MCF 10A (cell line): ENCODE results near the gene AVEN. TPM values are rescaled to one million over a fixed set of nuclear protein-coding genes. Genes with fewer than 3 reads are reported as not detected.

Source experiments
- BruUV-seq: library from RNA; stranded (reverse); fragments of 400-500 nt; replicated peaks from 2 replicates; lab custom pipeline; 2021; lab: Mats Ljungman, UMichigan
- CTCF ChIA-PET: fragments of 300-600 bp; sonication (Branson Sonifier 250); formaldehyde crosslinking; extraction: SDS; loops from one replicate; lab custom pipeline; 2021; ENCODE audit warnings: antibody characterized with exemption, inconsistent platforms; lab: Yijun Ruan, JAX
- POLR2A ChIA-PET: fragments of 300-600, 350-650 bp; sonication (Branson Sonifier 250); formaldehyde crosslinking; extraction: SDS; loops from one replicate; lab custom pipeline; 2020; ENCODE audit warnings: antibody characterized with exemption, inconsistent platforms; lab: Yijun Ruan, JAX
- DNase-seq: peaks from one replicate; pipeline ENCODE4 v3.0.0-alpha.2; 2018; ENCODE audit not compliant: unreplicated experiment
- H3K27ac Mint-ChIP-seq: one replicate; pipeline ENCODE4 v1.8.0; 2022; ENCODE audit warnings: mild to moderate bottlenecking, low read depth, mixed read lengths; ENCODE audit not compliant: unreplicated experiment
- H3K27me3 Mint-ChIP-seq: one replicate; pipeline ENCODE4 v1.8.0; 2022; ENCODE audit warnings: mixed read lengths; ENCODE audit not compliant: insufficient read depth, unreplicated experiment
- H3K36me3 Mint-ChIP-seq: one replicate; pipeline ENCODE4 v1.8.0; 2022; ENCODE audit warnings: mild to moderate bottlenecking, moderate library complexity, mixed read lengths; ENCODE audit not compliant: insufficient read depth, unreplicated experiment
- H3K4me1 Mint-ChIP-seq: one replicate; pipeline ENCODE4 v1.8.0; 2022; ENCODE audit warnings: mixed read lengths; ENCODE audit not compliant: insufficient read depth, unreplicated experiment
- H3K4me3 Mint-ChIP-seq: one replicate; pipeline ENCODE4 v1.8.0; 2022; ENCODE audit warnings: mild to moderate bottlenecking, moderate library complexity, mixed read lengths; ENCODE audit not compliant: unreplicated experiment
- H3K9me3 Mint-ChIP-seq: one replicate; pipeline ENCODE4 v1.8.0; 2022; ENCODE audit warnings: mixed read lengths; ENCODE audit not compliant: unreplicated experiment
- intact Hi-C: fragments of 100-400 bp; cut with micrococcal nuclease; formaldehyde crosslinking; loops from 2 replicates; pipeline ENCODE4 v1.14.1; 2022
- total RNA-seq: library from RNA; stranded (reverse); gene quantifications from 2 replicates; pipeline ENCODE4 v1.2.3, GENCODE V29; 2022
- TF ChIP-seq, protein P1 (sequence below): fragments of 200-600 bp; IDR thresholded peaks from one replicate; pipeline ENCODE4 v1.8.0; 2022; ENCODE audit warnings: antibody characterized with exemption, mild to moderate bottlenecking; ENCODE audit not compliant: unreplicated experiment

AVEN gene
- total RNA-seq, 1 experiment from 2014 or later = 42.4 TPM

DNA sequence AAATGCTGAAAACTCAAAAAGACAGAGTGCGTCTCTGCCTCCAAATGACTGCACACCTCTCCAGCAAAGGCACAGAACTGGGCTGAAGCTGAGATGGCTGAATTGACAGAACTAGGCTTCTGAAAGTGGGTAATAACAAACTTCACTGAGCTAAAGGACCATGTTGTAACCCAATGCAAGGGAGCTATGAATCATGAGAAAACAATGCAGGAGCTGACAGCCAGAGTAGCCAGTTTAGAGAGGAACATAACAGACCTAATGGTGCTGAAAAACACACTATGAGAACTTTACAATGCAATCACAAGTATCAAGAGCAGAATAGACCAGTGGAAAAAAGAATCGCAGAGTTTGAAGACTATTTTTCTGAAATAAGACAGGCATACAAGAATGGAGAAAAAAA is 10.1 kb upstream of the AVEN start:
- POLR2A ChIA-PET = interaction anchor here (1.8 kb wide), 1 partner anchor 9 kb away, joined by 6 read pairs; no protein-coding TSS in a partner anchor
- Mint-ChIP-seq H3K27ac (no peak overlapping the region), H3K36me3 (no peaks in the 10 kb centered on the region), H3K4me1 (peaks cover 10% of the 10 kb centered on the region), H3K9me3 (peaks cover 15% of the 10 kb centered on the region), H3K27me3 (peaks cover 11% of the 10 kb centered on the region), H3K4me3 (no peak overlapping the region)
- BruUV-seq = no TSS peak
- TF ChIP-seq, protein P1, sequence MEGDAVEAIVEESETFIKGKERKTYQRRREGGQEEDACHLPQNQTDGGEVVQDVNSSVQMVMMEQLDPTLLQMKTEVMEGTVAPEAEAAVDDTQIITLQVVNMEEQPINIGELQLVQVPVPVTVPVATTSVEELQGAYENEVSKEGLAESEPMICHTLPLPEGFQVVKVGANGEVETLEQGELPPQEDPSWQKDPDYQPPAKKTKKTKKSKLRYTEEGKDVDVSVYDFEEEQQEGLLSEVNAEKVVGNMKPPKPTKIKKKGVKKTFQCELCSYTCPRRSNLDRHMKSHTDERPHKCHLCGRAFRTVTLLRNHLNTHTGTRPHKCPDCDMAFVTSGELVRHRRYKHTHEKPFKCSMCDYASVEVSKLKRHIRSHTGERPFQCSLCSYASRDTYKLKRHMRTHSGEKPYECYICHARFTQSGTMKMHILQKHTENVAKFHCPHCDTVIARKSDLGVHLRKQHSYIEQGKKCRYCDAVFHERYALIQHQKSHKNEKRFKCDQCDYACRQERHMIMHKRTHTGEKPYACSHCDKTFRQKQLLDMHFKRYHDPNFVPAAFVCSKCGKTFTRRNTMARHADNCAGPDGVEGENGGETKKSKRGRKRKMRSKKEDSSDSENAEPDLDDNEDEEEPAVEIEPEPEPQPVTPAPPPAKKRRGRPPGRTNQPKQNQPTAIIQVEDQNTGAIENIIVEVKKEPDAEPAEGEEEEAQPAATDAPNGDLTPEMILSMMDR = no peak
- peak; percentile 66 for DNase-seq
- CTCF ChIA-PET = interaction anchor here (0.6 to 1.0 kb wide), 3 partner anchors 12 to 315 kb away, joined by 3 to 5 read pairs (median 3); no protein-coding TSS in a partner anchor
- intact Hi-C loops = no loop called here

DNA sequence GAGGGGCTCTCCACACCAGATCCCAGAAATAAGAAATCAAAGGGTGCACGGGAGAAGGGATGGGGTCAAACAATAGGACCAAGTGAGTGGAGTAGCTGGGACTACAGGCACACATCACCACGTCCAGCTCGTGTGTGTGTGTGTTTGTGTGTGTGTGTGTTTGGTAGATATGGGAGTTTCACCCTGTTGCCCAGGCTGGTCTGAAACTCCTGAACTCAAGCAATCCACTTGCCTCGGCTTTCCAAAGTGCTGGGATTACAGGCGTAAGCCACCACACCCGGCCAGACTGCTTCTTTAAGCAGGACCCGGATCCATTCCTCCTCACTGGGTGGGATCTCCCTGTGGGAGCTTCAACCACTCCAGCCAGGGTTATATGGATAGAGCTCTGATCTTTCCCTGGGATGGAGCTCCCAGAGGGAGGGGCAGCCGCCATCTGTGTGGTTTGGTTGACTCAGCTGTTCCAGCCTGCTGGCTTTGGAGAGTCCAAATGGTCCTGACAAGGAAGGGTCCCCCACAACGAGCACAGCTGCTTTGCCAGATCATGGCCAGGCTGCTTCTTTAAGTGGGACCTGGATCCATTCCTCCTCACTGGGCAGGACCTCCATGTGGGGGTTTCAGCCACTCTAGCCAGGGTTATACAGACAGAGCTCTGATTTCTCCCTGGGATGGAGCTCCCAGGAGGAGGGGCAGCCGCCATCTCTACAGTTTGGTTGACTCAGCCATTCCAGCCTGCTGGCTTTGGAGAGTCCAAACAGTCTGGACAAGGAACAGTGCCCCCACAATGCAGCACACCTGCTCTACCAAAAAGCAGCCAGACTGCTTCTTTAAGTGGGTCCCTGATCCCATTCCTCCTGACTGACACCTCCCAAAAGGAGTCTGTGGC is 9.1 kb upstream of the AVEN start:
- Mint-ChIP-seq H3K36me3 (no peaks in the 10 kb centered on the region), H3K9me3 (peaks cover 15% of the 10 kb centered on the region), H3K27me3 (peaks cover 11% of the 10 kb centered on the region), H3K4me3 (no peak overlapping the region), H3K4me1 (peaks cover 10% of the 10 kb centered on the region), H3K27ac (no peak overlapping the region)
- TF ChIP-seq, protein P1 = no peak
- BruUV-seq = no TSS peak
- intact Hi-C loops = no loop called here
- CTCF ChIA-PET = interaction anchor here (0.7 to 1.2 kb wide), 5 partner anchors 12 to 791 kb away, joined by 3 to 4 read pairs (median 4); no protein-coding TSS in a partner anchor
- DNase-seq = no peak
- POLR2A ChIA-PET = interaction anchor here (0.8 to 1.8 kb wide), 3 partner anchors 8 to 161 kb away, joined by 3 to 6 read pairs (median 4); partner anchors contain the start of genes AVEN and KATNBL1

DNA sequence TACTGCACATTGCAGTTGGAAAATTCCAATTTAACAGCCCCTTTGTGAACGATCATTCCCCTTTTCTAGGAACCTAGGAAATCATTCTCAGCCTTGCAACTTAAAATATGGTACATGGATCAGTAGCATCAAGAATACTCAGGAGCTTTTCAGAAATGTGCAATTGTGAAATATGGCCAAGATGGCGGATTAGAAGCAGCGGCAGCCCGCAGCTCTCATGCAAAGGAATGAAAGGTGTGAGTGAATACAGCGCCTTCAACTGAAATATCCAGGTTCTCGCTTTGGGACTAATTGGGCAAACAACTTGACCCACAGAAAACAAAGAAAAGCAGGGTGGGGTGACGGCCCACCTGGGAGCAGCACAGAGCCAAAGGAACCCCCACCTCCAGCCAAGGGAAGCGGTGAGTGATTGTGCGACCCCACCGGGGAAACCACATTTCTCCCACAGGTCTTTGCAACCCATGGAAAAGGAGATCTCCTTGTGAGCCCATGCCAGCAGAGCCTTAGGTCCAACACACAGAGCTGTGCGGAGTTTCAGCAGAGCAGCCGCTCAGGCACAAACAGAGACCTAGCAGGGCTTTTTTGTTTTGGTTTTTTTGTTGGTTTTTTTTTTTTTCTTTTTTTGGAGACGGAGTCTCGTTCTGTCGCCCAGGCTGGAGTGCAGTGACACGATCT is 7.6 kb upstream of the AVEN start:
- Mint-ChIP-seq H3K4me3 (no peak overlapping the region), H3K27me3 (peaks cover 9% of the 10 kb centered on the region), H3K36me3 (no peaks in the 10 kb centered on the region), H3K9me3 (peaks cover 12% of the 10 kb centered on the region), H3K27ac (no peak overlapping the region), H3K4me1 (peaks cover 10% of the 10 kb centered on the region)
- BruUV-seq = no TSS peak
- no peak for DNase-seq
- POLR2A ChIA-PET = no interaction called here
- TF ChIP-seq, protein P1 = no peak
- intact Hi-C loops = no loop called here
- CTCF ChIA-PET = interaction anchor here (1.3 kb wide), 1 partner anchor 312 kb away, joined by 3 read pairs; no protein-coding TSS in a partner anchor

DNA sequence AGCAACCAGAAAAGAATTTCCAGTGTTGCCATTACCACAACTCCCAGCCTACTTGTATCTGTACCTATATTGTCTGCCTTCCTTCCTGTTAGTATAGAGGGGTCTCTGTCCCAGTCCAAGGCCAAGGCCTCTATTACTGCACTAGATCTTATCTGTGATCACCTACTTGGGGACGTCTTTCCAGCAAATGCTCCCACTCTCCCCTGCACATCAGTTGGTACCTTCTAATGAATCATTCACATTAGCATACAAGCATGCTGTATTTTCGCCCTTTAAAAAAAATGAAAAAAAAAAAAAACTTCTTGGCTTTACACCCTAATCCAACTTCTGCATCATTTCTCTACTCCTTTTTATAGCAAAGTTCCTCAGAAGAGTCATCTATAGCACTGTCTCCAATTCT is 4.8 kb upstream of the AVEN start:
- intact Hi-C loops = no loop called here
- peaks cover 12% of the 10 kb centered on the region for H3K4me1 Mint-ChIP-seq
- ChIA-PET CTCF (interaction anchor here (0.8 to 1.2 kb wide), 2 partner anchors 9 to 861 kb away, joined by 3 read pairs; no protein-coding TSS in a partner anchor), POLR2A (interaction anchor here (0.6 kb wide), 1 partner anchor 308 kb away, joined by 7 read pairs; no protein-coding TSS in a partner anchor)
- H3K4me3 Mint-ChIP-seq = no peak overlapping the region
- TF ChIP-seq, protein P1 = no peak
- no peaks in the 10 kb centered on the region for H3K9me3 Mint-ChIP-seq
- no TSS peak for BruUV-seq
- no peaks in the 10 kb centered on the region for H3K27me3 Mint-ChIP-seq
- H3K27ac Mint-ChIP-seq = no peak overlapping the region
- peaks cover 7% of the 10 kb centered on the region for H3K36me3 Mint-ChIP-seq
- no peak for DNase-seq
